GM04503 (cell line): ENCODE data around the gene ASCC1.
"Not testable (repeated sequence)": the region's sequence is repeated elsewhere in the genome, so short reads cannot be mapped to it uniquely, and the experiment has no call there.

Experiments
- DNase-seq: peaks from one replicate; pipeline ENCODE4 v3.0.0-alpha.2; 2012; ENCODE audit warnings: low read depth

Gene ASCC1

GRCh38 chr10:72248468-72249151 is 32.5 kb upstream of the ASCC1 start:
- DNase-seq = no peak

GRCh38 chr10:72245949-72246525 is 30.0 kb upstream of the ASCC1 start:
- DNase-seq = no peak

DNA sequence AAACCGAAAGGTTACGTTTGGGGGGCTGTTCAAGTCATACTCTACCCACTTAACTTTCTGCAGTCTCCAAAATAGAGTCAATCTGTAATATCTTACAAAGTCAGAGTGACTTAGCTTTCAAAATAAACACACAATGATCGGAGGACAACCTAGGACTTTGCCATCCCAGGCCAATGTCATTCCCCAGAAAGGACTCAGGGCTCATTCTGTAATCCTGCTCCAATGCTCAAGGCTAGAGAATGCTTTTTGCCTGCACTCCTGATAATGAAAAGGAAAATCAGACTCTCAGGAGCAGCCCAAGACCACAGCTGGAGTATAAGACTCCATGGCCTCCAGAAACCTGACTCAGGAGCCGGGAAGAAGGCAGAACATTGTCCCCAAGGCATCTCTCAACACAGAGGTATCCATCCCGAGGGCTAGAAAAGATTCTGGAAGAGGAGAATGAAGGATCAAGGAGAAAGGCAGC is 28.5 kb upstream of the ASCC1 start:
- DNase-seq = no peak

DNA sequence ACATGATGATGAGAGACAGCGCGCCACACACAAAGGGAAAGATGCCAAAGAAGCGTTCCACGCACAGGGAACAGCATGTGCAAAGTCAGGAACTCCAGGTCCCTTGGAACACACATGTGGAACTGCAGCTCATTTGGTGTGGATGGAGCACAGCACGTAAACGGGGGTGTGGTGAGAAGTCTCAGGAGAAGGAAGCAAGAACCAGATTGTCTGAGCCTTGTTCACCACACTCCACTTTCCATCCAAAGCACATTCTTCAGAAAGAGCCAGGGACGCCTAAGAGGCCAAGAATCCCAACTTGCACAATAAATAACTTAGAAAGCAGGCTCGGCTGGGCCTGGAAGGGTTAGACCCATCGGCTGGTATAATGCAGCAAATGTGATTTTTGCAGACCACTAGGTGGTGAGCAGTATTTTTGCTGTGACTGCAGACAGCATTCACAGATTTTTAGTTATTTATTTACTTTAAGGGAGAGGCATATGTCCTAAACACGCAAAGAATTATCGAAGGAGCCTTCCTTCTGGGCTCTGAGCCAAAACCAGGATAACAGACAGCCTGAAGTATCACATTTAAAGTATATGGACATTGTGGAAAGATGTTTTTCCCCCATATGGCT is 27.9 kb upstream of the ASCC1 start:
- DNase-seq = peak; percentile 92

DNA sequence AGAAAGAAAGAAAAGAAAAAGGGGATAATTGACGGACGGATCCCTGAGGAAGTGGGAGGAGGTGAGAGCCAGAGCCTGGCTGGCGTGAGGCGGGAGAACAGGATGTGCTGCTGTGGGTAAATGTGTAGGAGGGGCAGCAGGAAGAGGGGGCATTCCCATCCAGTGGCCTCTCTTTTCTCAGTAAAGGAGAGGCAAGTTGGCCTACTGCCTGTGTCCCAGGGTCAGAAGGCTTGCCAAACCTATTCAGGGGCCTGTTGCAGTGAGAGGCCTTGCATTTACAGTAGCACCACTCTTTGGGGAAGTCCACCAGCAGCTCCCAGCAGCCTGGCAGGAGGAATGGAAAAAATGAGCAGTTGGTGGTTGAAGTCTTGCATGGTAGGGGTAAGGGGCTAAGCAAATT is 26.6 kb upstream of the ASCC1 start:
- DNase-seq = no peak

- no peak for DNase-seq
Observed at GRCh38 chr10:72241691-72242252, 25.7 kb upstream of the ASCC1 start.

GRCh38 chr10:72240371-72240770 is 24.3 kb upstream of the ASCC1 start:
- no peak for DNase-seq

DNA sequence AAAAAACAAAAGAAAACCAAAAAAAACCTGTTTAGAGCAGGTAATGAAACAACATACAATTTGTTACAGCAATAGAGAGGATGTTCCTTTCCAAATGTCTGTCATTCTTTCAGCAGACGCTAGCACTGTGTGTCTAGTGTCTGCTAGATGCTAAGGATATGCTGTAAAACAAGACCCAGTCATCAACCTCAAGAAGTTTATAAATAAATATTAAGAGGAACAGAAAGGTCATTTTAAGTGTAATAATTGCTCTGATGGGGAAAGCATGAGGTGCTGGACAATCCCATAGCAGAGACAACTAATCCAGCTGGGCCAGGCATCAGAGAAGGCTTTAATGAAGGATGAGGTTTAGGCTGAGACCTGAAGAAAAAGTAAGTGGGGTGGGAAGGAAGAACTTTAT is 23.3 kb upstream of the ASCC1 start:
- no peak for DNase-seq

- no peak for DNase-seq
Observed at GRCh38 chr10:72238392-72239175, 22.5 kb upstream of the ASCC1 start.

DNA sequence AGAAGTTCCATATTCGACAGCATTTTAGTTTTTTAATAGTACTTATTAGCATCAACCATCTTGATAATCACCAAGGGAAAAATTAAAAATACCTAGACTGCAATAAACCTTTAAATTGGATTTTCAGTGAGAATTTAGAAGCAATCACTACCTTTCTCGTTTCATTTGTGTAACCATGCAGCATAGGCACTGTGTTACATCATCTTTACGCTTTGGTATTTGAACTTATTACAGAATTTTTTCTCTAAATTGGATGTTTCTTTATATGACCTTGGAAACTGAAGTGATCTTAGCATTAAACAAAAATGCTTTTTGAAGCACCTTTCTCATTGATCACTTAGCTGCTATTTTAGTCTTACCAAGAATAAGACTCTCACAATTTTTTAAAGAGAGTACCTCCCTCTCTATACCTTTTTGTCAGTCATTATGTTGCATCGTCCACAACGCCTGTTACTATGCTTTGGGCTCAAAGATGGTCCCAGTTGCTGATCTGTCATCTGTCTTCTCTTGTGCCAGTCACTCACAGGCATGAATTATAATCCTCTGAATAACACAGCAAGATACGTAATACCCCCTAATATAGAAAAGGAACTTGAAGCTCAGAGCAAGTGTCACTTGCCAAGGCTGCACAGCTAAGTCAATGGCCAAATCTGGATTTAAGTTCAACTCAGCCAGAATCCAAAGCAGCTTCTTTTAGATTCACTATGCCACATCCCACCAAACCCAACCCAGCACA is 19.6 kb upstream of the ASCC1 start:
- no peak for DNase-seq

GRCh38 chr10:72234560-72235095 is 18.6 kb upstream of the ASCC1 start:
- no peak for DNase-seq

GRCh38 chr10:72233621-72234020 is 17.5 kb upstream of the ASCC1 start:
- DNase-seq = no peak

DNA sequence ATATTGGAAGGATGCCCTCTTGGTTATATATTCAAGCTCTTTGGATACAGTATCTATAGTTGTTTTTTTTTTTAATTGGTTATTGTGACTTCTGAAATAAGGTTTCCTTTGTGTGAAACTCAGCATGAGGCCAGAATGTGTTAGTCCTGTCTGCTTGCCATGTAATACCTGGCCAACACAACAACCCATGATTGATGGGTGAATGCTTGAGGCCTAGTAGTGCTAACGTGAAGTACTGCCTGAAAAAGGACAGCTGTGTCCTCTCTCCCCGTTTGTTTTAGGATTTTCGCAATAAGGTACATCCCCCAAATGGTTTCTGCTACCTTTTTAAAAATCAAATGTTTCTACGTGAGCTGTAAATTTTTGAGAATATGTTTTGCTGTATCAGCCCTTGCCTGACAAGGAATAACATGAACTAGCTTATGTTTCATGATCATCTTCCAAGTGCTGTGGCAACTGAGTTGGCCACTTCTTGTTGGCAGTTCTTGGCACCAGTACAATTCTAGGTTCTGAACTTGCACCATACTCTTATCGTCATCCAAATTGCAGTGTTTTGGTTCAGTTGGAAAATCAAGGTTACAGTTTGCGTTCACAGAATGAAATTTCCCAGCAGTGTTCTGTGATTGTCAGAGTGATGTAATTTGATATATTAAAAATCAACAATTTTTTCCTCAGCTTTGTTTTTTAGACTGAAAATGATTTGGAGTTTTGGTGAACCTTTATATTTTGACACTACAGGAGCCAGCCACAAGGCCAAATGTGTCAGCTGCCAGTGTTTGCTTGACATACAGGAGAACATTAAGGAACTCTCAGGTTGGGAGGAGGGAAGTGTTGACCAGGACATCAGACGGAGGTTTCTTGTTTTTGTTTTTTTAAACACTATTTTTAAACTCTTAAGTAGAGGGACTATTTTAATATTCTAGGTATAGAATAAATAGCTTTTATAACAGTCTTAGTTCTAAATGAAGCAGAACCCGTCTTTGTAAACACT is 13.5 kb upstream of the ASCC1 start:
- DNase-seq = no peak

GRCh38 chr10:72228318-72228751 is 12.3 kb upstream of the ASCC1 start:
- DNase-seq = no peak

GRCh38 chr10:72227826-72228225 is 11.8 kb upstream of the ASCC1 start:
- DNase-seq = no peak

DNA sequence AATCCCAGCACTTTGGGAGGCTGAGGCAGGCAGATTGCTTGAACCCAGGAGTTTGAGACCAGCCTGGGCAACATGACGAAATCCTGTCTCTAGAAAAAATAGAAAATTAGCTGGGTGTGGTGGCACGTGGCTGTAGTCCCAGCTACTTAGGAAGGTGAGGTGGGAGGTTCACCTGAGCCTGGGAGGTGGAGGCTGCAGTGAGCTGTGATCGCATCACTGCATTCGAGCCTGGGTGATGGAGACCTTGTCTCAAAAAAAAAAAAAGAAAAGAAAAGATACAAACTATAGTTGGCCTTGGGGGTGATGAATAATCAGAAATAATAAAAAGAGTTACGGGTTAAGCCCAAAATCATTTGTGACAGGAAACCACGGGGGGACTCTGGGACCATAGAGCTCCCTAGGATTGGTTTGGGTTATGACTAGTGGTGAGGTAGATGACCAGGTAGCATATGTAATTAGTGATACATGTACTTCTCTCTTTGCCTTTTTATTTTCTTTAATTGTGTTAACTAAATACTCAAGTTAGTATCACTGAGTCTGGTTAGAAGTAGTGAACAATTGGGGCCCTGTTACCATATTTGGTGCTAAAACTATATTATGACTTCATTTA is 10.4 kb upstream of the ASCC1 start:
- no peak for DNase-seq

- not testable (repeated sequence) for DNase-seq
Observed at GRCh38 chr10:72224191-72224590, 8.1 kb upstream of the ASCC1 start.

DNA sequence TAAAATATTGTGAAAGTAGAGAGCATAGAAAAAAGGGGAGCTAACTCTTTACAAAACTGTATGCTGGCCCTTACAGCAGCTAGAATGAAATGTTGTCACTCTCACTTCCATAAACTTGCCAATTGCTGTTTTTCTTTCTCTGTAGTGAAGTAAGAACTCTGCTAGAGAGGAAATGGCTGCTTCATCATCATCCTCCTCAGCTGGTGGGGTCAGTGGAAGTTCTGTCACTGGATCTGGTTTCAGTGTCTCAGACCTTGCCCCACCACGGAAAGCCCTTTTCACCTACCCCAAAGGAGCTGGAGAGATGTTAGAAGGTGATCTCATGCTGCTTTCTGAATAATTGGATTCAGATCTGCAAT is 7.6 kb upstream of the ASCC1 start:
- no peak for DNase-seq

- DNase-seq = no peak
Observed at GRCh38 chr10:72221278-72221677, 5.2 kb upstream of the ASCC1 start.

- DNase-seq = no peak
Observed at GRCh38 chr10:72220637-72221036, 4.6 kb upstream of the ASCC1 start.
